Amniotic epithelial cell (primary cell): Measurements from ENCODE around the gene NME8.
A peak's percentile ranks its signal among the peaks of the same experiment; 100 is the strongest.
"Not testable (repeated sequence)": the region's sequence is repeated elsewhere in the genome, so short reads cannot be mapped to it uniquely, and the experiment has no call there.

ENCODE experiments used
- DNase-seq: peaks from one replicate; pipeline ENCODE4 v3.0.0-alpha.2; 2010; ENCODE audit warnings: low read depth

Gene NME8, protein sequence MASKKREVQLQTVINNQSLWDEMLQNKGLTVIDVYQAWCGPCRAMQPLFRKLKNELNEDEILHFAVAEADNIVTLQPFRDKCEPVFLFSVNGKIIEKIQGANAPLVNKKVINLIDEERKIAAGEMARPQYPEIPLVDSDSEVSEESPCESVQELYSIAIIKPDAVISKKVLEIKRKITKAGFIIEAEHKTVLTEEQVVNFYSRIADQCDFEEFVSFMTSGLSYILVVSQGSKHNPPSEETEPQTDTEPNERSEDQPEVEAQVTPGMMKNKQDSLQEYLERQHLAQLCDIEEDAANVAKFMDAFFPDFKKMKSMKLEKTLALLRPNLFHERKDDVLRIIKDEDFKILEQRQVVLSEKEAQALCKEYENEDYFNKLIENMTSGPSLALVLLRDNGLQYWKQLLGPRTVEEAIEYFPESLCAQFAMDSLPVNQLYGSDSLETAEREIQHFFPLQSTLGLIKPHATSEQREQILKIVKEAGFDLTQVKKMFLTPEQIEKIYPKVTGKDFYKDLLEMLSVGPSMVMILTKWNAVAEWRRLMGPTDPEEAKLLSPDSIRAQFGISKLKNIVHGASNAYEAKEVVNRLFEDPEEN

GRCh38 chr7:37848297-37848696 lies at the start of gene NME8:
Gene NME8 (plus strand): TSS chr7:37848597. CDS start chr7:37850267, 1,670 bp downstream.
- DNase-seq, result no peak

DNA sequence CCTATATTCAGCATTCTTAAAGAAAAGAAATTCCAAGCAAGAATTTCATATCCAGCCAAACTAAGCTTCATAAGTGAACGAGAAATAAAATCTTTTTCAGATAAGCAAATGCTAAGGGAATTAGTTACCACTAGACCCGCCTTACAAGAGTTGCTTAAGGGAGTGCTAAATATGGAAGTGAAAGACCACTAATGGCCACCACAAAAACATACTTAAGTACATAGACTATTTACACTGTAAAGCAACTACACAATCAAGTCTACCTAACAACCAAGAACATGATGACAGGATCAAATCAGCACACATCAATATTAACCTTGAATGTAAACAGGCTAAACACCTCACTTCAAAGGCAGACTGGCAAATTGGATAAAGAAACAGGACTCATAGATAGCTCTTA lies 42.2 kb upstream of the NME8 start:
- no peak for DNase-seq

DNA sequence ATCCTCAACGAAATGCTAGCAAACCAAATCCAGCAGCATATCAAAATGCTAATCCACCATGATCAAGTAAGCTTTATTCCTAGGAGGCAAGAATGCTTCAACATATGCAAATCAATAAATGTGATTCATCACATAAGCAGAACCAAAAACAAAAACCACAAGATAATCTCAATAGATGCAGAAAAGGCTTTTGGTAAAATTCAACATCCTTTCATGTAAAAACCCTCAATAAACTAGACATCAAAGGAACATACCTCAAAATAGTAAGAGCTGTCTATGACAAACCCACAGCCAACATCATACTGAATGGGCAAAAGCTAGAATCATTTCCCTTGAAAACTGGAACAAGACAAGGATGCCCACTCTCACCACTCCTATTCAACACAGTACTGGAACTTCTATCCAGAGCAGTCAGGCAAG lies 36.2 kb upstream of the NME8 start:
- not testable (repeated sequence) for DNase-seq

DNA sequence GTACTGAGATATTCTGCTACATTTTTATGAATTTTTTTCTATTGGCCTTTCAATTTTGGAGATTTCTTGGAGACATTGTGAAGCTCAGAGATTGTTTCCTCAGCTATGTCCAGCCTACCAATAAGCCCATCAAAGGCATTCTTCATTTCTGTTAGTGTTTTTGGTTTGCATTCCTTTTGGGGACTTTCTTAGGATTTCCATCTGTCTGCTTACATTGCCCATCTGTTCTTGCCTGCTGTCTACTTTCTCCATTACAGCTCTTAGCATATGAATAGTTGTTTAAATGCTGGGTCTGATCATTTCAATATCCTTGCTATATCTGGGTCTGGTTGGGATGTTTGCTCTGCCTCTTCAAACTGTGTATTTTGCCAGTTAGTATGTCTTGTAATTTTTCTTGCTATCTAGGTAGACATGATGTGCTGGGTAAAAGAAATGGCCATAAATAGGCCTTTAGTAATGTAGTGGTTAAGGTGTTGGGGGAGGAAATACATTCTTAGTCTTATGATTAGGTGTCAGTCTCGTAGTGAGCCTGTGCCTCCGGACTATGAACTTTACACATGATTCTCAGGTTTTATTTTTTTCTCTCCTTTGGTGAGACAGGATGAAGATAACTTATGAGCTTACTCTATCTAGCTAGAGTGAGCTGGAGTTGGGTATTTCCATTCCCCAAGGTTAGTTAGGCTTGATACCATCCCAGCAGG lies 32.6 kb upstream of the NME8 start:
- DNase-seq, result no peak

GRCh38 chr7:37816922-37817590 lies 31.3 kb upstream of the NME8 start:
- no peak for DNase-seq

- no peak for DNase-seq
Measured at GRCh38 chr7:37817591-37817960, 30.8 kb upstream of the NME8 start.

DNA sequence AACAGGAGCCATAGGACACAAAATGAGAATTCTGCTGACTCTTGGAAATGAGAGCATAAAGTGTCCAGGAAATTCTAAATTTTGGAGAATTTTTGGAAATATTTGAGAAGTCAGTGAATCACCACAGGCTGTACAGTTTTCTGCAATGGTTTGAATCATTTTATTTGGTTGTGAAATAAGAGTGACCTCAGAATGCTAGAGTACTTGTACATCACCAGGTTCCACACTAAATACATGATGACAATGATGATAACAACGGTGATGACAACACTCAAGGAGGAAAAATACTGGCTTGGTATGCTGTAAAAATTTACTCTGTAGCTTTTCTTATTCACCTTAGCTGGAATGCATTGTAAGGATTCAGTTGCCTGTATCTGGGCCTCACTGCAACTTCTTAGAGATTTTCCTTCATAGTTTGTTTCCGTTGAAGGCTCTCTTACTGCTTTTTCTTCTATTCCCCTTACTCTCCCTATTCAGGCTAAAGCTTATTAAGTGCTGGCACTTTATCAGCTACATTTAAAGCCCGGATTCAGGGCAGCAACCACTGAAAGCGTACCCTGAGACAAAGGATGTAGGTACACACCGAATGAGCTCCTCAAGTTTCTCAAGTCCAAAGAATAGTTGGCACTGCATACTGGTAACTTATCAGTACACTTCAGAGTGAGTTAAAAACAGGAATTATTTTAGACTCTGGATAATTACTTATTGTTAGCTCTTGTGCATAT lies 30.2 kb upstream of the NME8 start:
- no peak for DNase-seq

DNA sequence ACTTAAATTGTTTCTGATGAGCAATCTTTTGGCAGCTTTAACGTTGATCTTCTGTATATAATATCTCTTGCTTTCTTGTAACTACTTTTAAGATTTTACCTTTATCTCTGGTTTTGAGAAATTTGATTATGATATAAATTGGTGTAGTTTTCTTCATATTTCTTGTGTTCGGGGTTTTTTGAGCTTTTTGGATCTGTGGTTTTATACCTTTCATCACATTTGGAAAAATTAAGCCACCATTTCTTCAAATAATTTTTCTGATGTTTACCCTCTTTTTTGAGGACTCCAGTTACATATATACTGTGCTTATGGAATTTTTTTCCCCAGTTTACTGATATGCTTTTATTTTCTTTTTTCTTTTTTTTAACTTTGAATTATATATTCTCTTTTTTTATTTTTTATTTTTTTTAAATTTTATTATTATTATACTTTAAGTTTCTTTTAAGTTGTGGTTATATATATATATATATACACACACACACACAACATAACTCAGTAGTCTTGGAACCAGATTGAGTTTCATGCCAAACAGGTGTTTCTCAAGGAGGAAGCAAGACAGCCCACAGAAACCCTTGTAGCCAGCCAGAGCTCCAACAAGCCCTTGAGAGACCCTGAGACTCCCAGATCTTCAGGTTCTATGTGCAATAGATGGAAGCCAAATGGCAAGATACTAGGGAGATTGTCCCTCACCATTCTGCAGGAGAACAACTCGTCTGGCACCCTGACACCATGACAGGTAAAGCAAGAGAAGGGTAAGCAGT lies 27.5 kb upstream of the NME8 start:
- DNase-seq, result no peak

- DNase-seq, result no peak
Measured at GRCh38 chr7:37822946-37823345, 25.5 kb upstream of the NME8 start.

DNA sequence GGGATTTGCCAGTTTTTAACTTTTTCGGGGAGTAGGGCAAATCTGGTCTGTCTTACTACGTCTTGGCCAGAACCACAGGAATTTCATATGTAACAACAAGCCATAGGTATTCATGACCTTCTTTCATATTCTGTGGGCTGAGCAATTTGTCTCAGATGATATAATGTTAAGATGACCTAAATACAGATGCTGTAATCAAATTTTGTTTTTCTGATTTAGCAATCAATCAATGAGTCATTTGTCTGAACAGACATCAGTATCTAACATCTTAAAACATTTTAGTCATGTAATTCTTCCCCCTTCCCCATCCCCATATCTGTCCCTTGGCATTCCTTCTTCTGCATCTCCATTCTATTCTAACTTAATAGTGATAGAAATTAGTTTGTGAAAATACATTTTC lies 24.8 kb upstream of the NME8 start:
- no peak for DNase-seq

GRCh38 chr7:37825038-37825437 lies 23.4 kb upstream of the NME8 start:
- no peak for DNase-seq

DNA sequence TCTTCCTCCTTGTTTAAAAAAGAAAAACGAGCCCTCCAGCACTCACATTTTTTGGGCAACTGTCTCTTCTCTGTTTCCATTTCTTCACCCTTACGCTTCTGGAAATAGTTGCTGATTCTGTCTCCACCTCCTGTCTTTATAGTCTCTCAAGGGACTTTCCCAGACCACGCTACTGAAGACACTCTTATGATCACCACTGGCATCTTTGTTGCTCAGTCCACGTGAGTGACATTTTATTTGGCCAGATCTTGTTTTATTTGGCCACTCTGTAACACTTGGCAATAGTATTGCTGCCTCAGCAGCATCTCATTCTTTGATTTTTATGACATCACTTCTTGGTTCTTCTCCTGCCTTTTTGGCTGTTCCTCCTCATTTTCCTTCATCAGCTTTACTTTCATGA lies 21.6 kb upstream of the NME8 start:
- no peak for DNase-seq

DNA sequence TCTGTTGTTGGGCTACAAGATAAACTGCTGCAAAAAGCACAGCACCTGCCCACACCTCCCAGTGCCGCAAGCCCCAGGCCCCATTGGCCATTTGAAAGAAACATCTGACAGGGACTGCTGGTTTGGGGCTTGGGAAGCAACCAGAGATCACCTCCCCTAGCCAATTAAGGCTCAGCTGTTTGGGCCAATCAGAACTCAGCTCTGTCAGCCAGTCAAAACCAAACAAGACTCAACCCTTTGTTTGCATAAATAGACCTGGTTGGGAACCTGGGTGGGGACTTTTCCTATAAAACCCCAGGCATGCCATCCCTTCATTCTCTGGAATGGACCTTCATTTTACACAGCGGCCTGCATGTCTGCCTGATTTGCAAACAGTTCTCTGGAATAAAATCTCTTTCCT lies 17.2 kb upstream of the NME8 start:
- DNase-seq, result no peak

DNA sequence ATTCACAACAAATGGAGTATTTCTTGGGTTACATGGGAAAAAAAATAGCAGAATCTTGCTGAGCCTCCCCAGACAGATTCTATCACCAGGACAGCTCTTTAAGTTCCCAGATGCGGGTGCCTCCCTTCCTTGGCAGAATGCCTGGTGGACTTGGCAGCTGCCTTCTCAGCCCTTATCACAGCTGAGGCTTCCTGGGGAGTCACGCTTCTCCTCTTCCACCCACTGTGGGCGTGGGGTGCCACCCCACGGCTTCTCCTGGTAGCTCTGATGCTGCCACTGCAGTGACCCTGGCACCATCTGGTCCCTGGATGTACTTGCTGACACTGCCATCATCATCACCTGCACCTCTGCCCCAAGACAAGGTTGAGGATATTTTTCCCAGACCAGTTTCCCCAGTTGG lies 16.2 kb upstream of the NME8 start:
- DNase-seq, result peak; percentile 30

DNA sequence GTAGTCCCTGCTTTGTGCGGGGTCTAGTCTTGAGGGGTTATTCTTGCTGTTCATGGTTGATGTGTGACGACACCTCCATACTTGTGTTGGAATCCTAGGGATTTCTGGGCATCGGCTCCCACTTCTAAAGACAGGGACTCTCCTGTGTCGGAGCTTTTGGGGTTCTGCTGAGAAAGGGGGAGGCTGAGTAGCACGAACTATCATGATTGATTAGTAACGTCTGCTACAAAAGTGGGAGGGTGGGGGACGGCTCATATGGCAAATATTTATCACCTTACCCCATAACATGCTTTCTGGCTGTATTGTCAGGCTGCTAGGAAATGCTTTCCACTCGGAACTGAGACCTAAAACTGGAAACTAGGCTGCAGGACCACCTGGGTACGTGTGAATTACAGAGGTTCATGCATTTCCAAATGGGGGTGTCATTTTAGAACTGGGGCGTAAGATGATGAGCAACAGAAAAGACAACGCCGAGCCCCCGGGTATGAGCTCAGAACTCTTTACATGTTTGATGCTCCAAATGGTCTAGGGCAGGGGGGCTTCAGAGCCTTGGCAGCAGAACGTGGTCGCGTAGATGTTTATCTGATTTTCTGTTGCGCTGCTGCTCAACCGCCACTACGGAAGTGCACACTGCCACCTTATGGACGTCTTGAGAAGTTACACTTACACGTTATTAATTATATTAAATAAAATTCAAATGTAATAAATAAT lies 15.1 kb upstream of the NME8 start:
- DNase-seq, result peak; percentile 21

DNA sequence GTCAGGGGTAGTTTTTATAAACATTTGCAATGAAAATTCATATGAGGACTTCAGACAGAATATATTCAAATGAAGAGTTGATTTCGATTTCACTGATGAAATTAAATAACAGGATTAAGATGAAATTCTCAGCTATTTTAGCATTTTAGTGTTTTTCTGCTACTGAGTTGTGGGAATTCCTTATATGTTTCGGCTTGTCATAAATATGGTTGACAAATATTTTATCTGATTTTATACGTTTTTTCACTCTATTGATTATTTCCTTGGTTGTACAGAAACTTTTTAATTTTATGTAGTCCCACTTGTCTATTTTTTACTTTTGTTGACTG lies 14.6 kb upstream of the NME8 start:
- DNase-seq, result no peak

- DNase-seq, result no peak
Measured at GRCh38 chr7:37853468-37853867, 5.1 kb downstream of the NME8 start.

GRCh38 chr7:37882086-37882485 lies 33.7 kb downstream of the NME8 start:
- DNase-seq, result no peak

DNA sequence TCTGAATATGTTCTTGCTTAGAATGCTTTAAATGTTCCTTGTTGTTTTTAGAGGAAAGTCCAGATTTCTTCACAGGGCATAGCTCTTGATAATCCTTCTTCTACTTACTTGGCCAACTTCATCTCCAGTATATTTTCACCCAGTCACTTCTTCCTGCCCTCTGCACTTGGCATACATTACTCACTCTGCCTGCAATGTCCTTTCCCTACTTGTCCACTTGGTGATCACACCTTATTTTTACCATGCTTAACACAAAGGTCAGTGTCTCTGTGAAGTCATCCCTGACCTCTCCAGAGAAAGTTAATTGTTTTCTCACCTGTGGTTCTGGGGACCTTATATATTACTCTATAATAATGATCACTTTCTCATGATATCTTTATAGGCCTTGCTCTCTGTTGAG lies 45.0 kb downstream of the NME8 start:
- no peak for DNase-seq

GRCh38 chr7:37894671-37895070 lies 46.3 kb downstream of the NME8 start:
- no peak for DNase-seq
